SU-DHL-6 (cell line): ENCODE data around the gene OR8I2.
"Not testable (repeated sequence)": the region's sequence is repeated elsewhere in the genome, so short reads cannot be mapped to it uniquely, and the experiment has no call there.

Experiments
- CTCF ChIP-seq: fragments of 200-600 bp; sonication (generic); IDR thresholded peaks from one replicate; pipeline ENCODE4 v1.5.1; 2017; ENCODE audit warnings: antibody characterized with exemption, mild to moderate bottlenecking, low read length, moderate library complexity; ENCODE audit not compliant: insufficient read depth, poor library complexity, severe bottlenecking
- EZH2phosphoT487 ChIP-seq: fragments of 200-600 bp; sonication (generic), shearing (Covaris generic); conservative IDR thresholded peaks from 2 replicates; pipeline ENCODE4 v1.6.1; 2018; ENCODE audit warnings: mild to moderate bottlenecking, antibody characterized with exemption, low read length, moderate library complexity, mixed read lengths

- TF ChIP-seq CTCF, EZH2phosphoT487: not testable (repeated sequence)
Observed at GRCh38 chr11:56143681-56144080, 50.6 kb downstream of the OR8I2 start.
